AG04450 (cell line): ENCODE measurements around the gene AKAP6. TPM values are rescaled to one million over a fixed set of nuclear protein-coding genes. Genes with fewer than 3 reads are reported as not detected.

Source experiments
- CTCF ChIA-PET: fragments of 300-600, 350-600 bp; formaldehyde crosslinking; extraction: SDS; loops from one replicate; lab custom pipeline; 2022; ENCODE audit warnings: antibody characterized with exemption, inconsistent platforms; lab: Charles Lee
- POLR2A ChIA-PET: fragments of 350-600 bp; formaldehyde crosslinking; extraction: SDS; loops from one replicate; lab custom pipeline; 2021; ENCODE audit warnings: antibody characterized with exemption, inconsistent platforms; lab: Yijun Ruan, JAX
- DNase-seq: peaks from one replicate; pipeline ENCODE4 v3.0.0-alpha.2; 2011; ENCODE audit warnings: low read depth, low spot score
- H3K27ac ChIP-seq: one replicate; pipeline ENCODE4 v1.5.1; 2012; ENCODE audit warnings: low read depth, low read length, control low read depth
- H3K27me3 ChIP-seq: one replicate; pipeline ENCODE4 v1.6.0; 2012; ENCODE audit warnings: low read length; ENCODE audit not compliant: control insufficient read depth, insufficient read depth
- H3K4me3 ChIP-seq: 2 replicates; pipeline ENCODE4 v1.5.1; 2011; ENCODE audit warnings: mild to moderate bottlenecking, low read depth, low read length, control low read depth
- H3K9me3 ChIP-seq: 2 replicates; pipeline ENCODE4 v1.5.1; 2012; ENCODE audit warnings: low read length; ENCODE audit not compliant: control insufficient read depth, insufficient read depth
- polyA plus RNA-seq: library from polyadenylated mRNA; depleted of rRNA; stranded (reverse); fragments of >200 nt; gene quantifications from 2 replicates; pipeline ENCODE4 v1.2.3, GENCODE V29; 2011
- TF ChIP-seq, protein P1 (sequence below): IDR thresholded peaks from 2 replicates; pipeline ENCODE4 v1.5.1; 2011; ENCODE audit warnings: low read depth, low read length, control low read depth, inconsistent platforms

Gene AKAP6
- polyA plus RNA-seq, 1 experiment = 0.78 TPM

DNA sequence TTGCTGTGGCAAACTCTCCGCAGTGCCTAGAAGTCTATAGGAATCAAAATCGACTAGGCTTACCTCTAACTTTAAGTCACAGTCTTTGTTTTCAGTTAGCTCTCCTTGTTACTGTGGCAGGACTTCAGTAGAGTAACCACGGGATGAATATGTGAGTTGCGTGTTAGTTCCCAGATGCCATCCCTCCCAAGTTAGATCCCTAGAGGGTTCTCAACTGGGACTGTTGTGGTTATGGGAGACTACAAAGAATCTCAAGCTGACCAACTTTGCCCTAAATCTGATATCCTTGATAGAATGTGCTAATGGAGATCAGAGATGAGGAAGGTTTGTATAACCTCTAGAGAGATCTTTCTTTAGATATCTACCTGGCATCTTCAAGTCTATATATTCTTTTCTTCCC, 208.1 kb downstream of the AKAP6 start:
- CTCF ChIA-PET = interaction anchor here (1.4 kb wide), 1 partner anchor 23 kb away, joined by 6 read pairs; no protein-coding TSS in a partner anchor
- H3K27me3 ChIP-seq = no peaks in the 10 kb centered on the region
- no peak overlapping the region for H3K4me3 ChIP-seq
- TF ChIP-seq, protein P1, sequence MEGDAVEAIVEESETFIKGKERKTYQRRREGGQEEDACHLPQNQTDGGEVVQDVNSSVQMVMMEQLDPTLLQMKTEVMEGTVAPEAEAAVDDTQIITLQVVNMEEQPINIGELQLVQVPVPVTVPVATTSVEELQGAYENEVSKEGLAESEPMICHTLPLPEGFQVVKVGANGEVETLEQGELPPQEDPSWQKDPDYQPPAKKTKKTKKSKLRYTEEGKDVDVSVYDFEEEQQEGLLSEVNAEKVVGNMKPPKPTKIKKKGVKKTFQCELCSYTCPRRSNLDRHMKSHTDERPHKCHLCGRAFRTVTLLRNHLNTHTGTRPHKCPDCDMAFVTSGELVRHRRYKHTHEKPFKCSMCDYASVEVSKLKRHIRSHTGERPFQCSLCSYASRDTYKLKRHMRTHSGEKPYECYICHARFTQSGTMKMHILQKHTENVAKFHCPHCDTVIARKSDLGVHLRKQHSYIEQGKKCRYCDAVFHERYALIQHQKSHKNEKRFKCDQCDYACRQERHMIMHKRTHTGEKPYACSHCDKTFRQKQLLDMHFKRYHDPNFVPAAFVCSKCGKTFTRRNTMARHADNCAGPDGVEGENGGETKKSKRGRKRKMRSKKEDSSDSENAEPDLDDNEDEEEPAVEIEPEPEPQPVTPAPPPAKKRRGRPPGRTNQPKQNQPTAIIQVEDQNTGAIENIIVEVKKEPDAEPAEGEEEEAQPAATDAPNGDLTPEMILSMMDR = no peak
- H3K27ac ChIP-seq = no peak overlapping the region
- POLR2A ChIA-PET = no interaction called here
- no peaks in the 10 kb centered on the region for H3K9me3 ChIP-seq
- DNase-seq = no peak

DNA sequence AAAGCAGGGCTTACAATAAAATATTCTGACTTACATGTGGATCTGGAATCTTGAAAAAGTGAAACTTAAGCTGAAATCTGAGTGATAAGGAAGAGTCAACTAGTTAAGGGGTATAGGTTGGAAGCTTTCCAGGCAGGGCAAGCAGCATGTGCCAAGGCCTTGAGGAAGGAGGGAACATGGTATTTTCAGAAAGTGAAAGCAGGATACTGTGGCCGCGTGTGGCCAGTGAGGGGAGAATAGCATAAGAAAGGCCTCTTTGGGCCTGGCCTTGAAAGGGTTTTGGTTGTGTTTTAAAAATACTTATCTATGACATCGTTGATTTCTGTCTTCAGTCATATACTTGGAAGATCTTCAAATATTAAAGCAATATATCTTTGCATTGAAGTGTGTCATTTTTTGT, 213.4 kb downstream of the AKAP6 start:
- no peak for DNase-seq
- CTCF ChIA-PET = interaction anchor here (1.2 kb wide), 1 partner anchor 29 kb away, joined by 4 read pairs; no protein-coding TSS in a partner anchor
- POLR2A ChIA-PET = no interaction called here

DNA sequence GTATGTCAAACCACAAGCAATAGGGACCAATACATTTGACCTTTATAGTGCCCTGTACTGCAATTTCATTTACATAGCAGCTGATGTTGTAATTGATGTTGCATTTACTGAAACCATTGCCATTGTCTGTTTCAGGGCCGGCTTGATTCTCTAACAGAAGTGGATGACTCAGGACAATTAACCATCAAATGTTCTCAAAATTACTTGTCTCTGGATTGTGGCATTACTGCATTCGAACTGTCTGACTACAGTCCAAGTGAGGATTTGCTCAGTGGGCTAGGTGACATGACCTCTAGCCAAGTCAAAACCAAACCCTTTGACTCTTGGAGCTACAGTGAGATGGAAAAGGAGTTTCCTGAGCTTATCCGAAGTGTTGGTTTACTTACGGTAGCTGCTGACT, 216.0 kb downstream of the AKAP6 start:
- no peaks in the 10 kb centered on the region for H3K9me3 ChIP-seq
- no peak overlapping the region for H3K4me3 ChIP-seq
- CTCF ChIA-PET = interaction anchor here (2.0 kb wide), 1 partner anchor 32 kb away, joined by 9 read pairs; no protein-coding TSS in a partner anchor
- no peak overlapping the region for H3K27ac ChIP-seq
- DNase-seq = no peak
- no peaks in the 10 kb centered on the region for H3K27me3 ChIP-seq
- TF ChIP-seq, protein P1 = no peak
- POLR2A ChIA-PET = no interaction called here

More for the DNA sequence above, 213.4 kb downstream of the AKAP6 start:
- H3K27ac ChIP-seq = no peak overlapping the region
- no peaks in the 10 kb centered on the region for H3K27me3 ChIP-seq
- H3K9me3 ChIP-seq = no peaks in the 10 kb centered on the region
- TF ChIP-seq, protein P1 = no peak
- H3K4me3 ChIP-seq = no peak overlapping the region

DNA sequence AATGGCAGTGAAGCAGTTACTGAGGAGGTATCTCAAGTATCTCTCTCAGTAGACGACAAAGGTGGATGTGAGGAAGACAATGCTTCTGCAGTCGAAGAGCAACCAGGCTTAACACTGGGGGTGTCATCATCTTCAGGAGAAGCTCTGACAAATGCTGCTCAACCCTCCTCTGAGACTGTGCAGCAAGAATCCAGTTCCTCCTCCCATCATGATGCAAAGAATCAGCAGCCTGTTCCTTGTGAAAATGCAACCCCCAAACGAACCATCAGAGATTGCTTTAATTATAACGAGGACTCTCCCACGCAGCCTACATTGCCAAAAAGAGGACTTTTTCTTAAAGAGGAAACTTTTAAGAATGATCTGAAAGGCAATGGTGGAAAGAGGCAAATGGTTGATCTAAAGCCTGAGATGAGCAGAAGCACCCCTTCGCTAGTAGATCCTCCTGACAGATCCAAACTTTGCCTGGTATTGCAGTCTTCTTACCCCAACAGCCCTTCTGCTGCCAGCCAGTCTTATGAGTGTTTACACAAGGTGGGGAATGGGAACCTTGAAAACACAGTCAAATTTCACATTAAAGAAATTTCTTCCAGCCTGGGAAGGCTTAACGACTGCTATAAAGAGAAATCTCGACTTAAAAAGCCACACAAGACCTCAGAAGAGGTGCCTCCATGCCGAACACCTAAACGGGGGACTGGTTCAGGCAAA, 216.6 kb downstream of the AKAP6 start:
- TF ChIP-seq, protein P1 = no peak
- Histone ChIP-seq H3K27ac (no peak overlapping the region), H3K27me3 (no peaks in the 10 kb centered on the region), H3K9me3 (no peaks in the 10 kb centered on the region), H3K4me3 (no peak overlapping the region)
- POLR2A ChIA-PET = no interaction called here
- CTCF ChIA-PET = interaction anchor here (2.0 to 2.9 kb wide), 2 partner anchors 14 to 32 kb away, joined by 8 to 9 read pairs; no protein-coding TSS in a partner anchor
- DNase-seq = no peak

DNA sequence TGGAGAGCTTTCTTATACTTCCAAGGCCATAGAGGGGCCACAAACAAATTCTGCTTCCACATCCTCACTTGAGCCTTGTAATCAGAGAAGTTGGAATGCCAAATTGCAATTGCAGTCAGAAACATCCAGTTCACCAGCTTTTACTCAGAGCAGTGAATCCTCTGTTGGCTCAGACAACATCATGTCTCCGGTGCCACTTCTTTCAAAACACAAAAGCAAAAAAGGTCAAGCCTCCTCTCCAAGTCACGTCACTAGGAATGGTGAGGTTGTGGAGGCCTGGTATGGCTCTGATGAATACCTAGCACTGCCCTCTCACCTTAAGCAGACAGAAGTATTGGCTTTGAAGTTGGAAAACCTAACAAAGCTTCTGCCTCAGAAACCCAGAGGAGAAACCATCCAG, 217.1 kb downstream of the AKAP6 start:
- DNase-seq = no peak
- TF ChIP-seq, protein P1 = no peak
- H3K9me3 ChIP-seq = no peaks in the 10 kb centered on the region
- no peaks in the 10 kb centered on the region for H3K27me3 ChIP-seq
- no peak overlapping the region for H3K27ac ChIP-seq
- no peak overlapping the region for H3K4me3 ChIP-seq
- CTCF ChIA-PET = interaction anchor here (2.0 to 2.9 kb wide), 2 partner anchors 14 to 33 kb away, joined by 8 to 9 read pairs; no protein-coding TSS in a partner anchor
- POLR2A ChIA-PET = no interaction called here
